ENCODE results near the gene SNORC. TPM values are rescaled to one million over a fixed set of nuclear protein-coding genes. Genes with fewer than 3 reads are reported as not detected.

The SNORC gene
- total RNA-seq, 6 donors from 2014 or later: 0.20 to 2.1 (median 1.0) TPM

GRCh38 chr2:232886176-232886575 is 16.1 kb downstream of the SNORC start:
- Histone ChIP-seq H3K36me3 (no peaks in the 10 kb centered on the region), H3K27me3 (no peaks in the 10 kb centered on the region), H3K27ac (no peak overlapping the region), H3K4me3 (no peak overlapping the region), H3K9me3 (no peaks in the 10 kb centered on the region), H3K4me1 (peaks cover 0 to 6% (median 0%) of the 10 kb centered on the region in 4 donors)
- 78 to 85% methylated on average over 11 of the region's 11 CpGs for WGBS, 2 donors
- ATAC-seq (ENCODE audit: low FRiP score in 2 of 2) (peak in 1 of 2 donors; percentile 4), DNase-seq (peak in 1 of 2 donors; percentile 50)
- TF ChIP-seq, protein P1, sequence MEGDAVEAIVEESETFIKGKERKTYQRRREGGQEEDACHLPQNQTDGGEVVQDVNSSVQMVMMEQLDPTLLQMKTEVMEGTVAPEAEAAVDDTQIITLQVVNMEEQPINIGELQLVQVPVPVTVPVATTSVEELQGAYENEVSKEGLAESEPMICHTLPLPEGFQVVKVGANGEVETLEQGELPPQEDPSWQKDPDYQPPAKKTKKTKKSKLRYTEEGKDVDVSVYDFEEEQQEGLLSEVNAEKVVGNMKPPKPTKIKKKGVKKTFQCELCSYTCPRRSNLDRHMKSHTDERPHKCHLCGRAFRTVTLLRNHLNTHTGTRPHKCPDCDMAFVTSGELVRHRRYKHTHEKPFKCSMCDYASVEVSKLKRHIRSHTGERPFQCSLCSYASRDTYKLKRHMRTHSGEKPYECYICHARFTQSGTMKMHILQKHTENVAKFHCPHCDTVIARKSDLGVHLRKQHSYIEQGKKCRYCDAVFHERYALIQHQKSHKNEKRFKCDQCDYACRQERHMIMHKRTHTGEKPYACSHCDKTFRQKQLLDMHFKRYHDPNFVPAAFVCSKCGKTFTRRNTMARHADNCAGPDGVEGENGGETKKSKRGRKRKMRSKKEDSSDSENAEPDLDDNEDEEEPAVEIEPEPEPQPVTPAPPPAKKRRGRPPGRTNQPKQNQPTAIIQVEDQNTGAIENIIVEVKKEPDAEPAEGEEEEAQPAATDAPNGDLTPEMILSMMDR (IDR thresholded peaks at IDR 0.05): no peak
- no peak for TF ChIP-seq POLR2AphosphoS5 (IDR thresholded peaks at IDR 0.05)
- no peak for TF ChIP-seq POLR2A (IDR thresholded peaks at IDR 0.05)
- TF ChIP-seq EP300 (IDR thresholded peaks at IDR 0.05): no peak

DNA sequence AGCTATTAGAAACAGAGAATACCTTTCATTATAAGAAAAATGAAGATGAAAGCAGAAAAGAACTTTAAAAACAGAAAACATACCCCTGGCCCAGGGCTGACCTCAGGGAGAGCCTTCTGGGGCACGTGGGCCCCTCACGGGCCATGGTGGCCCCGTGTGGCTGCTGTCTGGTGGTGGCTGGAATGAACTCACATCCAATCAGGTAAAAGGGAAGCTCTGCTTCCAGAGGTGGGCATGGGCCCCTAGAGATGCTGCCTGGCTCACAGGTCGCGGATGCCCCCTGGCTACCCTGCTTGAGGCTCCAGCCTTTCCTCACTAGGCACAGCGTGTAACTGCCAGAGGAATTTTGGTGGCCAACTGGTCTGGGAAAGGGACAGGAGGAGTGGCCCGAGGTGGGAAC is 16.6 kb downstream of the SNORC start:
- DNase-seq: peak in 1 of 2 donors; percentile 42
- H3K9me3 ChIP-seq: no peaks in the 10 kb centered on the region
- 74 to 85% methylated on average over 5 to 7 of the region's 7 CpGs for WGBS, 2 donors
- H3K36me3 ChIP-seq: no peaks in the 10 kb centered on the region
- TF ChIP-seq, protein P1 (IDR thresholded peaks at IDR 0.05): no peak
- TF ChIP-seq EP300 (IDR thresholded peaks at IDR 0.05): no peak
- TF ChIP-seq POLR2A (IDR thresholded peaks at IDR 0.05): no peak
- no peak for TF ChIP-seq POLR2AphosphoS5 (IDR thresholded peaks at IDR 0.05)
- H3K4me1 ChIP-seq: peaks cover 0 to 7% (median 0%) of the 10 kb centered on the region in 4 donors
- H3K4me3 ChIP-seq: no peak overlapping the region
- ATAC-seq (ENCODE audit: low FRiP score in 2 of 2): no peak
- no peak overlapping the region for H3K27ac ChIP-seq
- H3K27me3 ChIP-seq: no peaks in the 10 kb centered on the region

DNA sequence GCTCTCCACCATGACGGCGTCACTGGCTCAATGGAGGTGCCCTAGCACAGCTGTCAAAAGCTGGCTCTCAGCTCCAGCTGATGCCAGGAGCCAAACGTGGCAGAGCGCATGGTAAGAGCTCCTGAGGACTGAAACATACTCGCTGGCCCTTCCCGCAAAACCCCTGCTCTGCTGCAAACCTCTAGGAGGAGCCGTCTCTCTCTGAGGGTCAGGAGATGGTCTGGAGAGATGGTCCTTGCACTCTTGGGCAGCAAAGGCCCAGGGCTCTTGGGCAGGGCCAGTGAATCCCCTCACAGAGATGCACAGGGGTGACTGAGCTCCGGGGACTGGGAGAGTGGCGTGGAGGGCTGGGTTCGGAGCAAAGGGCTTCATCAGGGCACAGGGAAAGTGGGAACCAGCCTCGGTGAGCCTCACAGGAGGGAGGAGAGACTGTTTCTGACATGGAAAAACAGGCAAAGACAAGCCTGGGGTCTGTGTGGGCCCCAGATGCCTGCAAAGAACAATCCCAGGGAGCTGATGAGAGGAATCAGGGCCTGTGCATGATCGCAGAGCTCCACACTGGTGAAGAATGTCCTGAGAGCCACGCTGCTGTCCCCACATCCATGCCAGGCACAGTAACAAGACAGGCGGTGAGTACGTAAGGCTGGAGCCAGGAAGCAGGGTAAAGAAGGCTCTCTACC is 17.2 kb downstream of the SNORC start:
- DNase-seq (no peak), ATAC-seq (ENCODE audit: low FRiP score in 2 of 2) (no peak)
- Histone ChIP-seq H3K36me3 (no peaks in the 10 kb centered on the region), H3K4me3 (no peak overlapping the region), H3K4me1 (peaks cover 0 to 7% (median 0%) of the 10 kb centered on the region in 4 donors), H3K27ac (no peak overlapping the region), H3K9me3 (no peaks in the 10 kb centered on the region), H3K27me3 (no peaks in the 10 kb centered on the region)
- 77 to 83% methylated on average over 11 to 15 of the region's 15 CpGs for WGBS, 2 donors
- no peak for TF ChIP-seq POLR2A (IDR thresholded peaks at IDR 0.05)

DNA sequence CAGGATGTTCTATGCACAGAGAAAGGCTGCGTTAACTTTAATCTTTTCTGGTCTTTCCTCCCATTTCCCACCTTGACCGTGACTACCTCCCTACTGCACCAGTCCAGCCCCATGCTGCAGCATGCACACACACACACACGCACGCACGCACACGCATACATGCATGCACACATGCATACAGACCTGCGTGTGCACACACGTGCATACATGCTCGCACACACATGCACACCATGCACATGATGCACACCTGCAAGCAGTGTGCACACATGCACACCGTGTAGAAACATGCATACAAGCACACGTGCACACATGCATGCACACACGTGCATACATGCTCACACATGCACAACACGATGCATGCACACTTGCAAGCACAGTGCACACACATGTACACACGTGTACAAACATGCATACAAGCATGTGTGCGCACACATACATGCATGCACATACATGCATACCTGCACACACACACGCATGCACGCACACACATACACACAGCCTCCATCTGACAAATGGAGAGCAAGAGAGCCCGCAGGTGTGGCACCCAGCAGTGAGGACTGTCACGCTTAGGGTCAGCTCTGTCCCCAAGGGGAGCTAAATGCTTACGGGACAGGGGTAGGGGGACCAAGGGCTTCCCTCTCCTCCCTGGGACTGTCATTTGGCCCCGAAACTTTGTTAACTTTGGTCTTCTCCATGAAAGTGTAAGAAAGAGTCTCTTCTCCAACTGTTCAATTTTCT is 18.2 kb downstream of the SNORC start:
- DNase-seq (no peak), ATAC-seq (ENCODE audit: low FRiP score in 2 of 2) (no peak)
- H3K9me3 ChIP-seq: no peaks in the 10 kb centered on the region
- no peak for TF ChIP-seq POLR2A (IDR thresholded peaks at IDR 0.05)
- TF ChIP-seq, protein P1 (IDR thresholded peaks at IDR 0.05): no peak
- TF ChIP-seq POLR2AphosphoS5 (IDR thresholded peaks at IDR 0.05): no peak
- no peak for TF ChIP-seq EP300 (IDR thresholded peaks at IDR 0.05)
- H3K4me1 ChIP-seq: peaks cover 0 to 7% (median 0%) of the 10 kb centered on the region in 4 donors
- H3K27ac ChIP-seq: no peak overlapping the region
- 86% methylated on average over 20 to 21 of the region's 21 CpGs for WGBS, 2 donors
- no peaks in the 10 kb centered on the region for H3K27me3 ChIP-seq
- no peak overlapping the region for H3K4me3 ChIP-seq
- no peaks in the 10 kb centered on the region for H3K36me3 ChIP-seq

- peaks cover 0 to 7% (median 0%) of the 10 kb centered on the region in 4 donors for H3K4me1 ChIP-seq
- TF ChIP-seq EP300 (IDR thresholded peaks at IDR 0.05) (no peak), POLR2A (IDR thresholded peaks at IDR 0.05) (no peak), POLR2AphosphoS5 (IDR thresholded peaks at IDR 0.05) (no peak)
- TF ChIP-seq, protein P1 (IDR thresholded peaks at IDR 0.05): no peak
- no peak for ATAC-seq (ENCODE audit: low FRiP score in 2 of 2)
- H3K27me3 ChIP-seq: no peaks in the 10 kb centered on the region
- peak in 1 of 2 donors; percentile 59 for DNase-seq
- H3K27ac ChIP-seq: no peak overlapping the region
- no peak overlapping the region for H3K4me3 ChIP-seq
- H3K9me3 ChIP-seq: no peaks in the 10 kb centered on the region
- H3K36me3 ChIP-seq: no peaks in the 10 kb centered on the region
- 86 to 87% methylated on average over 14 of the region's 14 CpGs for WGBS, 2 donors
These were observed 18.9 kb downstream of the SNORC start for GRCh38 chr2:232888839-232889529.
